HK-2 (cell line): Measurements from ENCODE around the gene UNC119B.

Experiments
- DNase-seq: peaks from one replicate; pipeline ENCODE4 v3.0.0-alpha.2; 2018; ENCODE audit not compliant: unreplicated experiment

Gene UNC119B

GRCh38 chr12:120739821-120740613 lies 29.8 kb downstream of the UNC119B start:
- no peak for DNase-seq

GRCh38 chr12:120740871-120741270 lies 30.6 kb downstream of the UNC119B start:
- DNase-seq, result no peak

- no peak for DNase-seq
Observed at GRCh38 chr12:120741476-120742421, 31.5 kb downstream of the UNC119B start.

- no peak for DNase-seq
Observed at GRCh38 chr12:120744922-120745493, 34.8 kb downstream of the UNC119B start.

- DNase-seq, result no peak
Observed at GRCh38 chr12:120748242-120748641, 38.0 kb downstream of the UNC119B start.

GRCh38 chr12:120749256-120749655 lies 39.0 kb downstream of the UNC119B start:
- DNase-seq, result no peak

GRCh38 chr12:120750806-120751205 lies 40.5 kb downstream of the UNC119B start:
- DNase-seq, result no peak

- DNase-seq, result no peak
Observed at GRCh38 chr12:120751389-120751788, 41.1 kb downstream of the UNC119B start.

- no peak for DNase-seq
Observed at GRCh38 chr12:120754792-120755191, 44.5 kb downstream of the UNC119B start.

- DNase-seq, result no peak
Observed at GRCh38 chr12:120755269-120755668, 45.0 kb downstream of the UNC119B start.

GRCh38 chr12:120757226-120757742 lies 47.0 kb downstream of the UNC119B start:
- no peak for DNase-seq

- DNase-seq, result no peak
Observed at GRCh38 chr12:120757949-120758348, 47.7 kb downstream of the UNC119B start.

GRCh38 chr12:120758798-120759590 lies 48.7 kb downstream of the UNC119B start:
- DNase-seq, result no peak

- DNase-seq, result no peak
Observed at GRCh38 chr12:120759591-120760348, 49.5 kb downstream of the UNC119B start.

- DNase-seq, result no peak
Observed at GRCh38 chr12:120760349-120761254, 50.3 kb downstream of the UNC119B start.

- no peak for DNase-seq
Observed at GRCh38 chr12:120761519-120761934, 51.3 kb downstream of the UNC119B start.

GRCh38 chr12:120762086-120762485 lies 51.8 kb downstream of the UNC119B start:
- DNase-seq, result no peak

GRCh38 chr12:120763250-120763649 lies 53.0 kb downstream of the UNC119B start:
- no peak for DNase-seq

GRCh38 chr12:120764816-120765215 lies 54.6 kb downstream of the UNC119B start:
- no peak for DNase-seq
